Parathyroid adenoma (tissue), 2 donors: ENCODE results near the gene KCNK4.

Source experiments
- H2AFZ ChIP-seq: fragments of 300-600 bp; sonication (generic); one replicate; pipeline ENCODE4 v1.7.0; 2017; ENCODE audit warnings: antibody characterized with exemption, mild to moderate bottlenecking
- H3K27ac ChIP-seq: fragments of 300-600 bp; sonication (generic); one replicate; pipeline ENCODE4 v1.7.0; 2017
- H3K27me3 ChIP-seq: fragments of 300-600 bp; sonication (generic); one replicate; pipeline ENCODE4 v1.7.0; 2017; ENCODE audit warnings: low read length; ENCODE audit not compliant: control insufficient read depth, insufficient read depth
- H3K36me3 ChIP-seq: fragments of 300-600 bp; sonication (generic); one replicate; pipeline ENCODE4 v1.7.0; 2017; ENCODE audit warnings: low read length; ENCODE audit not compliant: control insufficient read depth, insufficient read depth
- H3K4me1 ChIP-seq: fragments of 300-600 bp; sonication (generic); one replicate; pipeline ENCODE4 v1.7.0; 2017; ENCODE audit warnings: control low read depth
- H3K4me2 ChIP-seq: fragments of 300-600 bp; sonication (generic); one replicate; pipeline ENCODE4 v1.7.0; 2017; ENCODE audit warnings: low read length
- H3K4me3 ChIP-seq: fragments of 300-600 bp; sonication (generic); one replicate; pipeline ENCODE4 v1.7.0; 2017; ENCODE audit warnings: low read depth, low read length
- H3K79me2 ChIP-seq: fragments of 300-600 bp; sonication (generic); one replicate; pipeline ENCODE4 v1.7.0; 2017; ENCODE audit warnings: control low read depth
- H3K9ac ChIP-seq: fragments of 300-600 bp; sonication (generic); one replicate; pipeline ENCODE4 v1.7.0; 2017; ENCODE audit warnings: mild to moderate bottlenecking
- H3K9me3 ChIP-seq: fragments of 300-600 bp; sonication (generic); one replicate; pipeline ENCODE4 v1.7.0; 2017; ENCODE audit warnings: low read length; ENCODE audit not compliant: control insufficient read depth
- CTCF ChIP-seq: fragments of 300-600 bp; sonication (generic); IDR thresholded peaks from one replicate; pipeline ENCODE4 v1.7.0; 2017; ENCODE audit warnings: antibody characterized with exemption, mild to moderate bottlenecking
- donor health status: primary hyperparathyroidism.

KCNK4 gene

GRCh38 chr11:64339754-64340408 lies 48.8 kb downstream of the KCNK4 start, which contains the start of gene CCDC88B:
TSS of gene CCDC88B (plus strand) at chr11:64340204. CDS start at chr11:64340267, 63 bp downstream.
- no peaks in the 10 kb centered on the region for H3K27me3 ChIP-seq
- H2AFZ ChIP-seq, result no peak within 1 kb of the TSS
- H3K9ac ChIP-seq, result no peak within 1 kb of the TSS
- no peak for TF ChIP-seq CTCF
- no peaks in the 10 kb centered on the region for H3K36me3 ChIP-seq
- no peak within 1 kb of the TSS for H3K4me3 ChIP-seq
- no peak within 1 kb of the TSS for H3K4me2 ChIP-seq
- H3K27ac ChIP-seq, result no peak within 1 kb of the TSS
- H3K9me3 ChIP-seq, result no peaks in the 10 kb centered on the region
- no peaks in the 10 kb centered on the region for H3K4me1 ChIP-seq
- no peaks in the 10 kb centered on the region for H3K79me2 ChIP-seq

GRCh38 chr11:64340671-64341335 lies 49.7 kb downstream of the KCNK4 start:
- no peak overlapping the region for H3K27ac ChIP-seq

GRCh38 chr11:64341429-64341828 lies 50.3 kb downstream of the KCNK4 start:
- H3K79me2 ChIP-seq, result no peaks in the 10 kb centered on the region
- no peaks in the 10 kb centered on the region for H3K9me3 ChIP-seq
- H3K4me2 ChIP-seq, result no peak overlapping the region
- no peak overlapping the region for H3K27ac ChIP-seq
- H2AFZ ChIP-seq, result no peak overlapping the region
- no peak overlapping the region for H3K4me3 ChIP-seq
- H3K9ac ChIP-seq, result no peak overlapping the region
- no peaks in the 10 kb centered on the region for H3K4me1 ChIP-seq
- H3K36me3 ChIP-seq, result no peaks in the 10 kb centered on the region
- TF ChIP-seq CTCF, result no peak
- no peaks in the 10 kb centered on the region for H3K27me3 ChIP-seq

More at GRCh38 chr11:64340671-64341335, 49.7 kb downstream of the KCNK4 start:
- no peak overlapping the region for H3K4me3 ChIP-seq
- no peak overlapping the region for H3K9ac ChIP-seq
- TF ChIP-seq CTCF, result no peak
- no peak overlapping the region for H3K4me2 ChIP-seq
- no peaks in the 10 kb centered on the region for H3K36me3 ChIP-seq
- H3K9me3 ChIP-seq, result no peaks in the 10 kb centered on the region
- no peaks in the 10 kb centered on the region for H3K27me3 ChIP-seq
- no peak overlapping the region for H2AFZ ChIP-seq
- H3K79me2 ChIP-seq, result no peaks in the 10 kb centered on the region
- H3K4me1 ChIP-seq, result no peaks in the 10 kb centered on the region

- Histone ChIP-seq H3K36me3 (no peaks in the 10 kb centered on the region), H3K4me3 (peak overlapping the region; percentile 41), H3K9ac (no peak overlapping the region), H3K4me2 (peak overlapping the region; percentile 65), H2AFZ (peak overlapping the region; percentile 84), H3K79me2 (no peaks in the 10 kb centered on the region), H3K27ac (peak overlapping the region; percentile 6), H3K27me3 (no peaks in the 10 kb centered on the region), H3K4me1 (no peaks in the 10 kb centered on the region), H3K9me3 (no peaks in the 10 kb centered on the region)
- TF ChIP-seq CTCF, result peak; percentile 42
Measured at GRCh38 chr11:64341851-64342791, 51.0 kb downstream of the KCNK4 start.
